DMS153 treated with DMSO at 0.1 percent for 48 hours (cell line): ENCODE measurements around the gene SPTBN2.
"Not testable (repeated sequence)": the region's sequence is repeated elsewhere in the genome, so short reads cannot be mapped to it uniquely, and the experiment has no call there.

Source experiments
- DNase-seq: peaks from one replicate; lab custom pipeline; 2025; ENCODE audit not compliant: unreplicated experiment; lab: John Stamatoyannopoulos, UW

Gene SPTBN2

GRCh38 chr11:66725114-66725513, 3.9 kb downstream of the SPTBN2 start:
- DNase-seq = no peak

- not testable (repeated sequence) for DNase-seq
Measured at GRCh38 chr11:66724167-66724566, 4.8 kb downstream of the SPTBN2 start.

- no peak for DNase-seq
Measured at GRCh38 chr11:66723693-66724092, 5.3 kb downstream of the SPTBN2 start.

- DNase-seq = no peak
Measured at GRCh38 chr11:66722745-66723651, 6.0 kb downstream of the SPTBN2 start.

GRCh38 chr11:66721939-66722338, 7.1 kb downstream of the SPTBN2 start:
- no peak for DNase-seq

- no peak for DNase-seq
Measured at GRCh38 chr11:66720899-66721470, 8.0 kb downstream of the SPTBN2 start.

GRCh38 chr11:66720223-66720898, 8.7 kb downstream of the SPTBN2 start:
- peak; percentile 91 for DNase-seq

- DNase-seq = no peak
Measured at GRCh38 chr11:66719111-66719872, 9.7 kb downstream of the SPTBN2 start.

- peak; percentile 12 for DNase-seq
Measured at GRCh38 chr11:66718320-66718971, 10.6 kb downstream of the SPTBN2 start.

GRCh38 chr11:66717925-66718319, 11.1 kb downstream of the SPTBN2 start:
- no peak for DNase-seq

GRCh38 chr11:66716996-66717395, 12.0 kb downstream of the SPTBN2 start:
- DNase-seq = no peak

GRCh38 chr11:66715346-66716085, 13.5 kb downstream of the SPTBN2 start:
- no peak for DNase-seq

GRCh38 chr11:66713746-66714480, 15.1 kb downstream of the SPTBN2 start:
- no peak for DNase-seq

- no peak for DNase-seq
Measured at GRCh38 chr11:66710384-66710930, 18.6 kb downstream of the SPTBN2 start.

GRCh38 chr11:66708701-66709100, 20.3 kb downstream of the SPTBN2 start:
- DNase-seq = no peak

GRCh38 chr11:66708094-66708493, 20.9 kb downstream of the SPTBN2 start:
- DNase-seq = no peak

- no peak for DNase-seq
Measured at GRCh38 chr11:66707486-66707885, 21.5 kb downstream of the SPTBN2 start.

GRCh38 chr11:66706989-66707388, 22.0 kb downstream of the SPTBN2 start:
- no peak for DNase-seq
